A673 (cell line): ENCODE data around the gene RBFOX1.

ENCODE experiments used
- EZH2 ChIP-seq: fragments of 200-600 bp; sonication (generic); IDR thresholded peaks from 2 replicates; pipeline ENCODE4 v1.6.1; 2017; ENCODE audit warnings: borderline replicate concordance, low read depth, mild to moderate bottlenecking, mixed read lengths, antibody characterized with exemption, low read length; ENCODE audit not compliant: poor library complexity, severe bottlenecking
- TF ChIP-seq, protein P1 (sequence below): fragments of 300-800, 200-600 bp; sonication (generic); conservative IDR thresholded peaks from 2 replicates; pipeline ENCODE4 v1.5.1; 2017; ENCODE audit warnings: low read depth, mild to moderate bottlenecking, antibody characterized with exemption, low read length, moderate library complexity, mixed read lengths

DNA sequence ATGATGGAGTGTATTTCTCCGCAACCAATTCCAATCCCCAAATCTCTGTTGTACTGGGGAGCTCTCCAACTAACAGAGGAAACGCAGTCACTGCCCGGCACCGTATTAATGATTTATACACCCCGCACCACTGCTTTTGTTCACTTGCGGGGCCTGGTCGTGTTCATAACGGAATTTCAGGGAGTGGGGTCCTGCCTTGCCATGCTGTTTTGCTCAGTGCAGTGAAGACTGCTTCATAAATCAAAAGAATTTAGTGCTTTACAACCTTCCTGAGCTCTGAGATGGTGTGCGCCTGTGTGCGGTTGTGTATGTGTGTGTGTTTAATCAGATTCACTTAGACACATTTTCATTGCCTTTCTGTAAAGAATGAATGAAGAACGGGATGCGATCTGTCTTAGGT lies 18.5 kb upstream of the RBFOX1 start:
- TF ChIP-seq, protein P1, sequence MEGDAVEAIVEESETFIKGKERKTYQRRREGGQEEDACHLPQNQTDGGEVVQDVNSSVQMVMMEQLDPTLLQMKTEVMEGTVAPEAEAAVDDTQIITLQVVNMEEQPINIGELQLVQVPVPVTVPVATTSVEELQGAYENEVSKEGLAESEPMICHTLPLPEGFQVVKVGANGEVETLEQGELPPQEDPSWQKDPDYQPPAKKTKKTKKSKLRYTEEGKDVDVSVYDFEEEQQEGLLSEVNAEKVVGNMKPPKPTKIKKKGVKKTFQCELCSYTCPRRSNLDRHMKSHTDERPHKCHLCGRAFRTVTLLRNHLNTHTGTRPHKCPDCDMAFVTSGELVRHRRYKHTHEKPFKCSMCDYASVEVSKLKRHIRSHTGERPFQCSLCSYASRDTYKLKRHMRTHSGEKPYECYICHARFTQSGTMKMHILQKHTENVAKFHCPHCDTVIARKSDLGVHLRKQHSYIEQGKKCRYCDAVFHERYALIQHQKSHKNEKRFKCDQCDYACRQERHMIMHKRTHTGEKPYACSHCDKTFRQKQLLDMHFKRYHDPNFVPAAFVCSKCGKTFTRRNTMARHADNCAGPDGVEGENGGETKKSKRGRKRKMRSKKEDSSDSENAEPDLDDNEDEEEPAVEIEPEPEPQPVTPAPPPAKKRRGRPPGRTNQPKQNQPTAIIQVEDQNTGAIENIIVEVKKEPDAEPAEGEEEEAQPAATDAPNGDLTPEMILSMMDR: no peak
- TF ChIP-seq EZH2: no peak
